ENCODE data around the gene NLRP8. TPM values are rescaled to one million over a fixed set of nuclear protein-coding genes. Genes with fewer than 3 reads are reported as not detected.

NLRP8 gene
- total RNA-seq, 1 experiment from 2014 or later = not detected

DNA sequence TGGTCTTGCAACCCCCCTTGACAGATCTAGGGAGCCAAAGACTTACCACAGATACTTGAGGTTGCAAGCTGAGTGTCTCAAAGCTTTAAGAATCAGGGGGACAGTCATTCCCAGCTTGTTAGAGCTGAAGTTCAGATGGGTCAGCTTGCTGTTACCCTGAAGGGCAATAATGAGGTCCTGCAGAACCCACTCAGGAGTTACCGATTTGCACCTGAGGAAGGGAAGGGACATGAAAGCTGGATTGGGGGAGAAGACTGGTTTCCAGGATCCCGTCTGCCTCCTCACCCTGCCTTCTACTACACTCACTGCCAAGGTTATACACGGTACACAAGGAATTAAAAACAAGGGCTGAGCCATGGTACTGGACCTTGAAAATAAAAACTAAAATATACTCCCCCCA, 39.9 kb upstream of the NLRP8 start:
- TF ChIP-seq, protein P1, sequence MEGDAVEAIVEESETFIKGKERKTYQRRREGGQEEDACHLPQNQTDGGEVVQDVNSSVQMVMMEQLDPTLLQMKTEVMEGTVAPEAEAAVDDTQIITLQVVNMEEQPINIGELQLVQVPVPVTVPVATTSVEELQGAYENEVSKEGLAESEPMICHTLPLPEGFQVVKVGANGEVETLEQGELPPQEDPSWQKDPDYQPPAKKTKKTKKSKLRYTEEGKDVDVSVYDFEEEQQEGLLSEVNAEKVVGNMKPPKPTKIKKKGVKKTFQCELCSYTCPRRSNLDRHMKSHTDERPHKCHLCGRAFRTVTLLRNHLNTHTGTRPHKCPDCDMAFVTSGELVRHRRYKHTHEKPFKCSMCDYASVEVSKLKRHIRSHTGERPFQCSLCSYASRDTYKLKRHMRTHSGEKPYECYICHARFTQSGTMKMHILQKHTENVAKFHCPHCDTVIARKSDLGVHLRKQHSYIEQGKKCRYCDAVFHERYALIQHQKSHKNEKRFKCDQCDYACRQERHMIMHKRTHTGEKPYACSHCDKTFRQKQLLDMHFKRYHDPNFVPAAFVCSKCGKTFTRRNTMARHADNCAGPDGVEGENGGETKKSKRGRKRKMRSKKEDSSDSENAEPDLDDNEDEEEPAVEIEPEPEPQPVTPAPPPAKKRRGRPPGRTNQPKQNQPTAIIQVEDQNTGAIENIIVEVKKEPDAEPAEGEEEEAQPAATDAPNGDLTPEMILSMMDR (conservative IDR thresholded peaks at IDR 0.05) = no peak
- H3K14ac ChIP-seq (ENCODE audit: insufficient read depth, low read length) = no peak overlapping the region
- H3T11ph ChIP-seq (ENCODE audit: low read length) = no peak overlapping the region
- H3K27me3 ChIP-seq (ENCODE audit: insufficient read depth, low read length) = no peaks in the 10 kb centered on the region
- no peak overlapping the region for H2BK120ac ChIP-seq (ENCODE audit: low read depth, low read length, poor library complexity, severe bottlenecking)
- no peak overlapping the region for H2BK15ac ChIP-seq (ENCODE audit: low read depth, low read length)
- peaks cover 89 to 95% of the 10 kb centered on the region in 2 experiments for H3K9me3 Mint-ChIP-seq
- no peak overlapping the region for H3K27ac ChIP-seq (ENCODE audit: insufficient read length, low read depth, low read length)
- H4K8ac ChIP-seq (replicated peaks; ENCODE audit: insufficient read length, low read depth, low read length) = no peak overlapping the region
- H3K23ac ChIP-seq (ENCODE audit: insufficient read length, low read depth, low read length) = no peak overlapping the region
- H4K5ac ChIP-seq (ENCODE audit: insufficient read length, low read depth, low read length) = no peak overlapping the region
- no peaks in the 10 kb centered on the region; the same call in none of the 2 replicates for H3K27me3 Mint-ChIP-seq (ENCODE audit: low read depth)
- H3K4me1 ChIP-seq (ENCODE audit: insufficient read depth, low read length) = no peaks in the 10 kb centered on the region
- no peak overlapping the region for H3K4me3 Mint-ChIP-seq
- H3K9me3 ChIP-seq (ENCODE audit: control insufficient read depth, low read depth, low read length) = peaks cover 95% of the 10 kb centered on the region
- H3K4ac ChIP-seq (ENCODE audit: low read depth, low read length) = no peak overlapping the region
- H4K20me1 ChIP-seq (ENCODE audit: control insufficient read depth, insufficient read depth, insufficient read length) = no peaks in the 10 kb centered on the region
- H3K23me2 ChIP-seq (ENCODE audit: insufficient read length, low read depth, low read length, poor library complexity, severe bottlenecking) = no peaks in the 10 kb centered on the region
- WGBS (ENCODE audit: extremely low coverage, insufficient read length, low lambda C conversion rate) = no CpG with 5 or more reads among the region's 3 CpGs
- no peak overlapping the region for H2AK5ac ChIP-seq (ENCODE audit: insufficient read length, low read length)
- no peak overlapping the region for H2BK20ac ChIP-seq (ENCODE audit: low read depth, low read length, poor library complexity, severe bottlenecking)
- peaks cover 3 to 24% (median 6%) of the 10 kb centered on the region in 3 experiments; a peak in 5 of 7 replicates for H3K36me3 Mint-ChIP-seq (ENCODE audit: insufficient read depth in 1 of 3, low read depth in 3 of 3)
- H3K27ac Mint-ChIP-seq = no peak overlapping the region
- H3K4me2 ChIP-seq (ENCODE audit: insufficient read depth, insufficient read length, low read length) = no peak overlapping the region
- no peak overlapping the region for H4K91ac ChIP-seq (ENCODE audit: insufficient read length, low read depth, low read length)
- H3K79me2 ChIP-seq (ENCODE audit: insufficient read depth, low read length) = no peaks in the 10 kb centered on the region
- no peak overlapping the region for H3K18ac ChIP-seq (ENCODE audit: insufficient read length, low read depth, low read length)
- no peaks in the 10 kb centered on the region for H3K79me1 ChIP-seq (ENCODE audit: insufficient read depth, low read depth, low read length, poor library complexity, severe bottlenecking)
- no peak for DNase-seq
- no peak overlapping the region for H2AFZ ChIP-seq (ENCODE audit: low read length)
- no peak overlapping the region for H2BK12ac ChIP-seq (ENCODE audit: insufficient read length, low read depth, low read length)
- H3K9ac ChIP-seq (ENCODE audit: extremely low read depth, insufficient read length, low read length) = no peak overlapping the region
- no peak overlapping the region for H3K56ac ChIP-seq (ENCODE audit: insufficient read length, low read depth, low read length)
- H3K4me1 Mint-ChIP-seq = no peaks in the 10 kb centered on the region
- H2BK5ac ChIP-seq (ENCODE audit: insufficient read length, low read length) = no peak overlapping the region
